ENCODE measurements around the gene TGFBR3.

TGFBR3 gene

GRCh38 chr1:91798241-91798648 is 87.7 kb downstream of the TGFBR3 start:
- no peak for DNase-seq

- DNase-seq: no peak
Measured at GRCh38 chr1:91797164-91797563, 88.8 kb downstream of the TGFBR3 start.

- DNase-seq: no peak
Measured at GRCh38 chr1:91796390-91796654, 89.6 kb downstream of the TGFBR3 start.

- no peak for DNase-seq
Measured at GRCh38 chr1:91795591-91796389, 90.2 kb downstream of the TGFBR3 start.

- DNase-seq: no peak
Measured at GRCh38 chr1:91793877-91794276, 92.1 kb downstream of the TGFBR3 start.

- DNase-seq: no peak
Measured at GRCh38 chr1:91793189-91793588, 92.8 kb downstream of the TGFBR3 start.

- DNase-seq: no peak
Measured at GRCh38 chr1:91792489-91793071, 93.4 kb downstream of the TGFBR3 start.

- DNase-seq: no peak
Measured at GRCh38 chr1:91791691-91792488, 94.1 kb downstream of the TGFBR3 start.

GRCh38 chr1:91791103-91791502 is 94.8 kb downstream of the TGFBR3 start:
- peak; percentile 28 for DNase-seq

GRCh38 chr1:91790392-91790791 is 95.6 kb downstream of the TGFBR3 start:
- DNase-seq: no peak

- DNase-seq: no peak
Measured at GRCh38 chr1:91789273-91789997, 96.5 kb downstream of the TGFBR3 start.

- DNase-seq: no peak
Measured at GRCh38 chr1:91787919-91788318, 98.0 kb downstream of the TGFBR3 start.

- no peak for DNase-seq
Measured at GRCh38 chr1:91784616-91785015, 101.3 kb downstream of the TGFBR3 start.

GRCh38 chr1:91784191-91784590 is 101.8 kb downstream of the TGFBR3 start:
- DNase-seq: no peak

- DNase-seq: no peak
Measured at GRCh38 chr1:91783423-91784170, 102.4 kb downstream of the TGFBR3 start.

GRCh38 chr1:91781901-91782622 is 103.9 kb downstream of the TGFBR3 start:
- no peak for DNase-seq

- DNase-seq: no peak
Measured at GRCh38 chr1:91781371-91781825, 104.6 kb downstream of the TGFBR3 start.

- DNase-seq: no peak
Measured at GRCh38 chr1:91779548-91780021, 106.4 kb downstream of the TGFBR3 start.

GRCh38 chr1:91778964-91779363 is 107.0 kb downstream of the TGFBR3 start:
- no peak for DNase-seq

GRCh38 chr1:91777630-91778300 is 108.2 kb downstream of the TGFBR3 start:
- DNase-seq: no peak

GRCh38 chr1:91777196-91777595 is 108.8 kb downstream of the TGFBR3 start:
- DNase-seq: no peak

All from NCI-H1694 treated with DMSO at 0.1 percent for 48 hours (cell line).